Endothelial cell of umbilical vein (primary cell): ENCODE results near the gene MGST1.
"Not testable (repeated sequence)": the region's sequence is repeated elsewhere in the genome, so short reads cannot be mapped to it uniquely, and the experiment has no call there.

ENCODE experiments used
- CTCF ChIP-seq, 2 donors: IDR thresholded peaks; 1 replicate in 1 of 2; 2 replicates in 1 of 2; pipeline ENCODE4 v1.5.1; 2011; ENCODE audit warnings: low read length in 2 of 2, mild to moderate bottlenecking in 2 of 2, moderate library complexity in 2 of 2, control low read depth in 1 of 2, inconsistent platforms in 1 of 2, low read depth in 1 of 2; ENCODE audit not compliant: insufficient read depth in 1 of 2; ENCODE audit errors: extremely low read depth in 1 of 2
- EZH2 ChIP-seq: IDR thresholded peaks from 2 replicates; pipeline ENCODE4 v1.6.1; 2012; ENCODE audit warnings: borderline replicate concordance, low read depth, mild to moderate bottlenecking, moderate library complexity, low read length, inconsistent platforms; ENCODE audit not compliant: severe bottlenecking
- FOS ChIP-seq: IDR thresholded peaks from 2 replicates; pipeline ENCODE4 v1.6.1; 2011; ENCODE audit warnings: mild to moderate bottlenecking, low read length, moderate library complexity, borderline replicate concordance; ENCODE audit not compliant: insufficient read depth
- GATA2 ChIP-seq: IDR thresholded peaks from 2 replicates; pipeline ENCODE4 v1.7.0; 2011; ENCODE audit warnings: low read depth, mild to moderate bottlenecking, moderate library complexity, mixed read lengths, low read length; ENCODE audit not compliant: insufficient read length, insufficient read depth
- JUN ChIP-seq: IDR thresholded peaks from 2 replicates; pipeline ENCODE4 v1.6.1; 2011; ENCODE audit warnings: borderline replicate concordance, low read depth; ENCODE audit not compliant: insufficient read length, insufficient read depth
- MAX ChIP-seq: IDR thresholded peaks from 2 replicates; pipeline ENCODE4 v1.6.1; 2011; ENCODE audit not compliant: insufficient read depth, insufficient read length
- POLR2A ChIP-seq: IDR thresholded peaks from 2 replicates; pipeline ENCODE4 v1.6.1; 2012; ENCODE audit warnings: low read depth, mild to moderate bottlenecking, control low read depth, low read length
- POLR2AphosphoS5 ChIP-seq: IDR thresholded peaks from 2 replicates; pipeline ENCODE4 v1.6.1; 2012; ENCODE audit warnings: low read depth, mild to moderate bottlenecking, control low read depth, low read length, moderate library complexity; ENCODE audit not compliant: insufficient read depth

GRCh38 chr12:16382652-16383312 is 35.3 kb downstream of the MGST1 start:
- not testable (repeated sequence) for TF ChIP-seq MAX; CTCF (IDR thresholded peaks at IDR 0.05; ENCODE audit: extremely low read depth in 1 of 2, insufficient read depth in 1 of 2, low read depth in 1 of 2, low read length in 2 of 2); EZH2; POLR2A; GATA2; POLR2AphosphoS5; FOS; JUN
